ENCODE data around the gene RNF2.
"Not testable (repeated sequence)": the region's sequence is repeated elsewhere in the genome, so short reads cannot be mapped to it uniquely, and the experiment has no call there.

RNF2 gene

DNA sequence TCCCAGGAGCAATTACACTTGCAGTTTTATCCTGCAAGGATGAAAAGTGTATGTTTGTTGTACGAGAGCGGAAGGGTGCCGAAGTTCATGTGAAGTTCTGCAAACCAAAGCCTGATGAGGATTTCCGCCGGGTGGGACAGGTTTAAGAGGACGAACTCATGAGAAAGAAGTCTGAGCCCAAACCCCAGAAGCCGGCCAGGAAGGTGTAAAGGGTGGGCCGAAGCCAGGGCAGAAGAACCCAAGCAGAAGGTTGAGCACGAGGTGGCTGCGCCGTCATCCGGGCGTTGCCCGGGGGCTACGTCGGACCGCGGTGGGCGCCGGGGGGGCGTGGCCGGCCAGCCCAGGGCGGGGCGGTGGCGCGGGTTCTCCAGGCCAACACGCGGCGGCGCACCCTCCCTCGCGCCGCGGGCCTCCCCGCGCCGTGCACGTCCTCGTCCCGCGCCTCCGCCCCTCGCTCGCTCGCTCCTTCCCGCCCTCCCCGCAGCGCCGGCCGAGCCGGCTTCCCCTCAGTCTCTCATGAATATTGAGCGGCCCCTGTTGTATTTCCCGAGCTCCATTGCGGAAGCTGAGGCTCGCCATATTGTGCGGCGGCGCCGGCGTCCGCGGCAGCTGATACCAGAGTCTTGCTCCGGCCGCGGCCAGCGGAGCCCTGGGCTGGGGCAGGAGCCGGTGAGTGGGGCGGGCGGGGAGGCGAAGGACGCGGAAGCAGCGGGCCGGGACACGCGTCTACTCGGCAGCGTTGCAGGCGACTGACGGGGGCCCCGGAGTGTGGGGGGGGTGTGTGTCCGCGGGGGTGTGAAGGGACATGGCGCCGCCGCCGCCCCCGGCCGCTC, at the start of gene RNF2:
Gene RNF2 (plus strand): TSS at position 578 of the 833 bp plus-strand sequence. CDS start 41,996 bp downstream, outside the sequence.
- FAIRE-seq (peak; percentile 58), DNase-seq (ENCODE audit: insufficient read length, low spot score) (peak; percentile 74)
- TF ChIP-seq, protein P1, sequence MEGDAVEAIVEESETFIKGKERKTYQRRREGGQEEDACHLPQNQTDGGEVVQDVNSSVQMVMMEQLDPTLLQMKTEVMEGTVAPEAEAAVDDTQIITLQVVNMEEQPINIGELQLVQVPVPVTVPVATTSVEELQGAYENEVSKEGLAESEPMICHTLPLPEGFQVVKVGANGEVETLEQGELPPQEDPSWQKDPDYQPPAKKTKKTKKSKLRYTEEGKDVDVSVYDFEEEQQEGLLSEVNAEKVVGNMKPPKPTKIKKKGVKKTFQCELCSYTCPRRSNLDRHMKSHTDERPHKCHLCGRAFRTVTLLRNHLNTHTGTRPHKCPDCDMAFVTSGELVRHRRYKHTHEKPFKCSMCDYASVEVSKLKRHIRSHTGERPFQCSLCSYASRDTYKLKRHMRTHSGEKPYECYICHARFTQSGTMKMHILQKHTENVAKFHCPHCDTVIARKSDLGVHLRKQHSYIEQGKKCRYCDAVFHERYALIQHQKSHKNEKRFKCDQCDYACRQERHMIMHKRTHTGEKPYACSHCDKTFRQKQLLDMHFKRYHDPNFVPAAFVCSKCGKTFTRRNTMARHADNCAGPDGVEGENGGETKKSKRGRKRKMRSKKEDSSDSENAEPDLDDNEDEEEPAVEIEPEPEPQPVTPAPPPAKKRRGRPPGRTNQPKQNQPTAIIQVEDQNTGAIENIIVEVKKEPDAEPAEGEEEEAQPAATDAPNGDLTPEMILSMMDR (IDR thresholded peaks at IDR 0.05; ENCODE audit: insufficient read depth, missing control alignments) = peak; percentile 33

DNA sequence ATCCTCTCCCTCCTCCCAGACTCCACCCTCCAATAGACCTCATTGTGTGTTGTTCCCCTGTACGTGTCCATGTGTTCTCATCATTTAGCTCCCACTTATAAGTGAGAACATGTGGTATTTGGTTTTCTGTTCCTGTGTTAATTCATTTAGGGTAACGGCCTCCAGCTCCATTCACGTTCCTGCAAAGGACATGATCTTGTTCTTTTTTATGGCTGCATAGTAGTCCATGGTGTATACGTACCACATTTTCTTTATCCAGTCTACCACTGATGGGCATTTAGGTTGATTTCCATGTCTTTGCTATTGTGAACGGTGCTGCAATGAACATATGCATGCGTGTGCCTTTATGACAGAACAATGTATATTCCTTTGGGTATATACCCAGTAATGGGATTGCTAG, 45.4 kb upstream of the RNF2 start:
- DNase-seq (ENCODE audit: insufficient read length, low spot score); FAIRE-seq: not testable (repeated sequence)

DNA sequence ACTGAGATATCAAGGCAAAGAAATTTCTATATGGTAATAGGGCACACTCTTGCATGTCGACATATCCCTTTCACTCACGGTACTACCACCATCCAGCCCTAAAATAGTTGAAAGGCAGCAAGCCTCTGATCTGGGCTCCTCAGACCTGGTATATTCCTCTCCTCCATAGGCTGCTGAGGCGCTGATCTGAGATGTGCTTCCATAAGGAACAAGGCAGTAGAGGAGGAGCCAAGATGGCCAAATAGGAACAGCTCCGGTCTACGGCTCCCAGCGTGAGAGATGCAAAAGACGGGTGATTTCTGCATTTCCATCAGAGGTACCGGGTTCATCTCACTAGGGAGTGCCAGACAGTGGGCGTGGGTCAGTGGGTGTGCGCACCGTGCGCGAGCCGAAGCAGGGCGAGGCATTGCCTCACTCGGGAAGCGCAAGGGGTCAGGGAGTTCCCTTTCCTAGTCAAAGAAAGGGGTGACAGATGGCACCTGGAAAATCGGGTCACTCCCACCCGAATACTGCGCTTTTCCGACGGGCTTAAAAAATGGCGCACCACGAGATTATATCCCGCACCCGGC, 44.0 kb upstream of the RNF2 start:
- not testable (repeated sequence) for DNase-seq (ENCODE audit: insufficient read length, low spot score); FAIRE-seq

DNA sequence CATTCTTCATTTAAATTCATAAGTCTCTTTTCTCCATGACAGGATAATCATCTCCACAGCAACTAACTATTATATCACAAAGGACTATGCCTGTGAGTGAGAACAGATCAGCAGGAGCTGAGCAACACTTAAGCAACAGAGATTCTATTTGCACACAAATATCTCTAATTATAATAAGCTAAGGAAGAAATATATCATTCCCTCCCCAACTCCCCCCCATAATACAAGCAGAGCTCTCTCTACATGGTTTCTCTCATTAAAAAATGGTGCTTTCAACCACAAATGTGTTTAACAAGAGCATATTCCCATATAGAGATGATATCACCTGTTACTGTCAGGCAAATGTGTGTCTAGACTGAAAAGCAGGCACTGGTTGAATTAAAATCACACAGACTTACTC, 36.5 kb upstream of the RNF2 start:
- DNase-seq (ENCODE audit: insufficient read length, low spot score) = no peak
- TF ChIP-seq, protein P1 (IDR thresholded peaks at IDR 0.05; ENCODE audit: insufficient read depth, missing control alignments) = no peak
- FAIRE-seq = no peak

DNA sequence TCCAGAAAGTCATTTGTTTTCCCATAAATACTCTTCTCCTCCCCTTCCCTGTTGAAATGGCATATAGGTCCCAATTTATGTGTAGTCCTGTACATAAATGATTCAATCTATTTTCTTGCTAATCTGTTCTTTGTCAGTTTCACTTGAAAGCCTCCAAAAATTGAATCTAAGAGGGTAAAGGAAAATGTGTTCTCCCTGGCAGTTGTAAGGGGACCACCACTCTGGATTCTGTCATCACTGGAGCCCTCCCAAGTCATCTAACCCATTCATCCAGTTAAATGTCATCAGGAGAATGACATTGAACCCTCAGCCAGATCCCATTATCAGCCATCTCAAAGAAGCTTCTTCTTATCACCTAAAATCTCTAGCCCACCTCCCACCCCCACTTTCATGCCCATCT, 35.0 kb upstream of the RNF2 start:
- TF ChIP-seq, protein P1 (IDR thresholded peaks at IDR 0.05; ENCODE audit: insufficient read depth, missing control alignments) = no peak
- DNase-seq (ENCODE audit: insufficient read length, low spot score) = no peak
- no peak for FAIRE-seq

DNA sequence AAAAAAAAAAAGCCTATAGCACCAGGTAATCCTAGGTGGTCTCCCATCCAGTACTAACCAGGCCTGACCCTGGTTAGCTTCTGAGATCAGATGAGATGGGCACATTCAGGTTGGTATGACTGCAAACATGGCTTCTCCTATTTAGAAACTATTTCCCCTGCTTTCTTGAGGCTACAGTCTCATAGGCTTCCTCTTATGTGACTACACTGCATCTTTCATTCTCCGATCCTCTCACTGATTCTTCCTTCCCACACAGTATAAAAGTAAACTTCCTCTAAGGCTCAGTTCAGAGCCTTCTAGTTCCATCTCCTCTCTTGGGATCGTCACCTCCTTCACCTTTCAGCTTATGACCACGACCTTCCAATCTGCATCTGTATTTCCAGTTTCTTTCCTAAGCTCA, 30.4 kb upstream of the RNF2 start:
- FAIRE-seq (no peak), DNase-seq (ENCODE audit: insufficient read length, low spot score) (no peak)
- TF ChIP-seq, protein P1 (IDR thresholded peaks at IDR 0.05; ENCODE audit: insufficient read depth, missing control alignments) = no peak

DNA sequence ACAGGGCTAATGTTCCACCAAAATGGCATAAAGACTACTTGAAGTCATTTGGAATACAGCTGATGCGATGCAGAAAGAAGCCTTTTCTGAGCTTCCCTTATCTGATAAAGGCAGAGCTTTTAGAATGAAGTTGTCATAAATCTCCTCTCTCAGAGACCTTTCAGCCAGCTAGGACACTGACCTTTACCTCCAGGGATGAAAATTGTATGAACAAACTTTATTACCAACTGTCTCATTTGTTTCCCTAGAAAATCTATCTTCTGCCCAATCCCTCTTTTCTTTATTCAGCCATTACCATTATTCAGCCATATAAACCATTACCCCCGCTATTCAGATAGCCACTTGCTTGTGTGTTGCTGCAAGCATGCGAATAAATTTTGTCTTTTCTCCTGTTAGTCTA, 29.7 kb upstream of the RNF2 start:
- DNase-seq (ENCODE audit: insufficient read length, low spot score) (no peak), FAIRE-seq (no peak)
- TF ChIP-seq, protein P1 (IDR thresholded peaks at IDR 0.05; ENCODE audit: insufficient read depth, missing control alignments) = no peak

DNA sequence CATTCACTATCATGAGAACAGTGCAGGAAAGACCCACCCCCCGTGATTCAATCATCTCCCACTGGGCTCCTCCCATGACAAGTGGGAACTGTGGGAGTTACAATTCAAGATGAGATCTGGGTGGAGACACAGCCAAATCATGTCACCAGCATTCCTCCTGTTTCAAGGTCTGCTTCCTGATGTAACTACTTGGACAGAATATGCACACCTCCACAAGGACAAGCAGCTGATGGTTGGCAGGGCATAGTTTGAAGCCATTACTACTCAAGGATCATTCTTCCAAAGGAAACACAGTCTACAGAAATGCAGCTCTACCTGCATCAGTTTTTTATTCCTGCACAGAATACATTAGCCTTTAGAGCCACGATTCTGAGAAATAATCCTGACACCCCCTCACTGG, 28.5 kb upstream of the RNF2 start:
- DNase-seq (ENCODE audit: insufficient read length, low spot score) (no peak), FAIRE-seq (no peak)
- TF ChIP-seq, protein P1 (IDR thresholded peaks at IDR 0.05; ENCODE audit: insufficient read depth, missing control alignments) = no peak
